Breast epithelium (tissue), 4 donors: ENCODE data around the gene RASL10B. TPM values are rescaled to one million over a fixed set of nuclear protein-coding genes. Genes with fewer than 3 reads are reported as not detected.

Experiments
- DNase-seq, 2 donors: peaks; one replicate each; pipeline ENCODE4 v3.0.0-alpha.2; 2019; ENCODE audit warnings: low spot score in 2 of 2
- H3K27ac ChIP-seq, 2 donors: fragments of 200-600 bp; sonication (generic) in 1 of 2; one replicate each; pipeline ENCODE4 v1.5.1; 2016 to 2019; ENCODE audit warnings: mild to moderate bottlenecking in 1 of 2
- H3K27me3 ChIP-seq, 2 donors: fragments of 200-600 bp; sonication (generic) in 1 of 2; one replicate each; pipeline versions ENCODE4 v1.5.1 to v1.6.0; 2017 to 2019; ENCODE audit warnings: control low read depth in 1 of 2, mild to moderate bottlenecking in 1 of 2
- H3K36me3 ChIP-seq: fragments of 200-600 bp; one replicate; pipeline ENCODE4 v1.5.1; 2019
- H3K4me1 ChIP-seq, 2 donors: fragments of 200-600 bp; sonication (generic); one replicate each; pipeline ENCODE4 v1.5.1; 2016 to 2019; ENCODE audit warnings: control low read depth in 1 of 2
- H3K4me3 ChIP-seq, 3 donors: fragments of 200-600 bp; sonication (generic); 1 replicate in 2 of 3; 2 replicates in 1 of 3; pipeline ENCODE4 v1.5.1; 2016 to 2019; ENCODE audit warnings: mild to moderate bottlenecking in 3 of 3, moderate library complexity in 2 of 3
- H3K9me3 ChIP-seq, 2 donors: fragments of 200-600 bp; sonication (generic) in 1 of 2; one replicate each; pipeline ENCODE4 v1.5.1; 2016 to 2019; ENCODE audit warnings: control low read depth in 1 of 2
- CTCF ChIP-seq, 3 donors: fragments of 450-650 bp; IDR thresholded peaks; one replicate each; pipeline ENCODE4 v1.5.1; 2016 to 2017; ENCODE audit warnings: antibody characterized with exemption in 3 of 3, mild to moderate bottlenecking in 3 of 3, moderate library complexity in 3 of 3
- POLR2A ChIP-seq: fragments of 450-650 bp; IDR thresholded peaks from one replicate; pipeline ENCODE4 v1.6.1; 2016; ENCODE audit warnings: antibody characterized with exemption, mild to moderate bottlenecking, moderate library complexity
- POLR2AphosphoS5 ChIP-seq, 3 donors: sonication (generic); formaldehyde crosslinking; IDR thresholded peaks; one replicate each; pipeline ENCODE4 v1.6.1; 2017; ENCODE audit warnings: antibody characterized with exemption in 3 of 3
- intact Hi-C: fragments of 100-400 bp; cut with DNase I; formaldehyde crosslinking; loops from one replicate; pipeline ENCODE4 v1.15.1; 2023; ENCODE audit warnings: low total_unique reads
- total RNA-seq, 3 donors: library from RNA; depleted of rRNA; stranded (reverse); fragments of >200 nt; gene quantifications; one replicate each; pipeline ENCODE4 v1.1.0, GENCODE V29; 2016

The RASL10B gene
- total RNA-seq = 10 to 100 TPM in 2 of 3 donors, 1 to 10 TPM in 1; 5.9 to 27.8 (median 11.1) TPM

GRCh38 chr17:35731239-35731916, at the start of gene RASL10B:
Gene RASL10B (plus strand): TSS chr17:35731639. CDS start chr17:35735185, 3,546 bp downstream.
- Histone ChIP-seq H3K4me1 (peaks cover 0 to 3% of the 10 kb centered on the region in 2 donors), H3K4me3 (peak within 1 kb of the TSS; percentile 56 to 73 (median 73)), H3K27ac (no peak within 1 kb of the TSS), H3K9me3 (no peaks in the 10 kb centered on the region), H3K27me3 (no peaks in the 10 kb centered on the region), H3K36me3 (no peaks in the 10 kb centered on the region)
- peak in 1 of 2 donors; percentile 16 for DNase-seq
- TF ChIP-seq CTCF (IDR thresholded peaks at IDR 0.05) (no peak), POLR2A (no peak), POLR2AphosphoS5 (IDR thresholded peaks at IDR 0.05) (no peak)
- intact Hi-C loops = no loop called here

GRCh38 chr17:35683591-35683990, 47.8 kb upstream of the RASL10B start:
- TF ChIP-seq POLR2AphosphoS5 (IDR thresholded peaks at IDR 0.05) (no peak), POLR2A (no peak), CTCF (IDR thresholded peaks at IDR 0.05) (no peak)
- DNase-seq = no peak
- intact Hi-C loops = no loop called here
- no peaks in the 10 kb centered on the region for H3K27me3 ChIP-seq
- no peaks in the 10 kb centered on the region for H3K4me1 ChIP-seq
- H3K27ac ChIP-seq = no peak overlapping the region
- no peaks in the 10 kb centered on the region for H3K36me3 ChIP-seq
- H3K4me3 ChIP-seq = no peak overlapping the region
- H3K9me3 ChIP-seq = no peaks in the 10 kb centered on the region

GRCh38 chr17:35684055-35684802, 47.2 kb upstream of the RASL10B start:
- no peak for TF ChIP-seq CTCF (IDR thresholded peaks at IDR 0.05)
- no peak overlapping the region for H3K27ac ChIP-seq
- H3K9me3 ChIP-seq = no peaks in the 10 kb centered on the region
- H3K27me3 ChIP-seq = no peaks in the 10 kb centered on the region
- intact Hi-C loops = no loop called here
- no peak for DNase-seq
- H3K4me3 ChIP-seq = no peak overlapping the region
- no peaks in the 10 kb centered on the region for H3K36me3 ChIP-seq
- no peaks in the 10 kb centered on the region for H3K4me1 ChIP-seq

GRCh38 chr17:35692512-35693210, 38.8 kb upstream of the RASL10B start:
- TF ChIP-seq POLR2A = no peak
- no peak for TF ChIP-seq POLR2AphosphoS5 (IDR thresholded peaks at IDR 0.05)
- no peak for TF ChIP-seq CTCF (IDR thresholded peaks at IDR 0.05)
- Histone ChIP-seq H3K27ac (no peak overlapping the region), H3K4me1 (no peaks in the 10 kb centered on the region), H3K27me3 (no peaks in the 10 kb centered on the region), H3K4me3 (no peak overlapping the region), H3K9me3 (no peaks in the 10 kb centered on the region), H3K36me3 (no peaks in the 10 kb centered on the region)
- intact Hi-C loops = no loop called here
- no peak for DNase-seq

GRCh38 chr17:35693662-35694061, 37.8 kb upstream of the RASL10B start:
- Histone ChIP-seq H3K4me1 (no peaks in the 10 kb centered on the region), H3K4me3 (no peak overlapping the region), H3K27ac (no peak overlapping the region), H3K36me3 (no peaks in the 10 kb centered on the region), H3K27me3 (no peaks in the 10 kb centered on the region), H3K9me3 (no peaks in the 10 kb centered on the region)
- no peak for DNase-seq
- no peak for TF ChIP-seq POLR2A
- TF ChIP-seq POLR2AphosphoS5 (IDR thresholded peaks at IDR 0.05) = no peak
- TF ChIP-seq CTCF (IDR thresholded peaks at IDR 0.05) = no peak
- intact Hi-C loops = no loop called here
